Measurements from ENCODE around the gene PDX1.

PDX1 gene

GRCh38 chr13:27968316-27969081, 48.7 kb downstream of the PDX1 start:
- H3K4me3 ChIP-seq (replicated peaks; ENCODE audit: insufficient read depth, low read length), result peak overlapping the region; percentile 32
- TF ChIP-seq SPI1 (IDR thresholded peaks at IDR 0.05; ENCODE audit: borderline replicate concordance, low read depth), result no peak
- no peak for TF ChIP-seq CTCF (IDR thresholded peaks at IDR 0.05; ENCODE audit: insufficient read depth, low read length)
- no peak for TF ChIP-seq GABPA (IDR thresholded peaks at IDR 0.05; ENCODE audit: low read depth)
- no peak for TF ChIP-seq REST (IDR thresholded peaks at IDR 0.05; ENCODE audit: insufficient replicate concordance, low read depth)
- TF ChIP-seq POLR2AphosphoS5 (IDR thresholded peaks at IDR 0.05; ENCODE audit: low read depth), result no peak
- no peak overlapping the region for H3K27ac ChIP-seq (replicated peaks)
- peak in 1 of 2 experiments; percentile 36 for DNase-seq (ENCODE audit: low read depth in 1 of 2, low spot score in 1 of 2)
- peaks cover 88% of the 10 kb centered on the region for H3K27me3 ChIP-seq (ENCODE audit: insufficient read depth, poor library complexity, severe bottlenecking)

GRCh38 chr13:27969082-27969865, 49.5 kb downstream of the PDX1 start, which contains the start of gene CDX2:
Gene CDX2 (minus strand): TSS chr13:27969315. CDS start chr13:27969006, 309 bp downstream.
- no peak within 1 kb of the TSS for H3K27ac ChIP-seq (replicated peaks)
- no peak for TF ChIP-seq POLR2AphosphoS5 (IDR thresholded peaks at IDR 0.05; ENCODE audit: low read depth)
- TF ChIP-seq CTCF (IDR thresholded peaks at IDR 0.05; ENCODE audit: insufficient read depth, low read length), result no peak
- no peak for TF ChIP-seq REST (IDR thresholded peaks at IDR 0.05; ENCODE audit: insufficient replicate concordance, low read depth)
- TF ChIP-seq SPI1 (IDR thresholded peaks at IDR 0.05; ENCODE audit: borderline replicate concordance, low read depth), result no peak
- no peak for TF ChIP-seq GABPA (IDR thresholded peaks at IDR 0.05; ENCODE audit: low read depth)
- peaks cover 89% of the 10 kb centered on the region for H3K27me3 ChIP-seq (ENCODE audit: insufficient read depth, poor library complexity, severe bottlenecking)
- H3K4me3 ChIP-seq (replicated peaks; ENCODE audit: insufficient read depth, low read length), result peak within 1 kb of the TSS; percentile 32
- DNase-seq (ENCODE audit: low read depth in 1 of 2, low spot score in 1 of 2), result no peak

- no peak for DNase-seq (ENCODE audit: low read depth in 1 of 2, low spot score in 1 of 2)
- TF ChIP-seq GABPA (IDR thresholded peaks at IDR 0.05; ENCODE audit: low read depth) (no peak), SPI1 (IDR thresholded peaks at IDR 0.05; ENCODE audit: borderline replicate concordance, low read depth) (no peak), CTCF (IDR thresholded peaks at IDR 0.05; ENCODE audit: insufficient read depth, low read length) (no peak), REST (IDR thresholded peaks at IDR 0.05; ENCODE audit: insufficient replicate concordance, low read depth) (no peak), POLR2AphosphoS5 (IDR thresholded peaks at IDR 0.05; ENCODE audit: low read depth) (no peak)
- H3K27me3 ChIP-seq (ENCODE audit: insufficient read depth, poor library complexity, severe bottlenecking), result peaks cover 92% of the 10 kb centered on the region
- no peak overlapping the region for H3K27ac ChIP-seq (replicated peaks)
- H3K4me3 ChIP-seq (replicated peaks; ENCODE audit: insufficient read depth, low read length), result no peak overlapping the region
Measured at GRCh38 chr13:27969866-27970229, 50.0 kb downstream of the PDX1 start.

All from HL-60 (cell line).